Stimulated activated naive CD8-positive, alpha-beta T cell treated with anti-CD3 and anti-CD28 coated beads, Interleukin-15, Interleukin-2, amounts not matched to agents 100 ng/mL and 50 ng/mL, for 24 hours (primary cell): Measurements from ENCODE around the gene SLC13A3.
A peak's percentile ranks its signal among the peaks of the same experiment; 100 is the strongest.

Experiments used
- H3K27ac Mint-ChIP-seq: one replicate; pipeline ENCODE4 v1.8.0; 2021; ENCODE audit warnings: mild to moderate bottlenecking, mixed read lengths
- H3K27me3 Mint-ChIP-seq: one replicate; pipeline ENCODE4 v1.8.0; 2021; ENCODE audit warnings: mixed read lengths
- H3K36me3 Mint-ChIP-seq: one replicate; pipeline ENCODE4 v1.8.0; 2021; ENCODE audit warnings: low read depth, mixed read lengths
- H3K4me1 Mint-ChIP-seq: one replicate; pipeline ENCODE4 v1.8.0; 2021; ENCODE audit warnings: low read depth, mixed read lengths
- H3K4me3 Mint-ChIP-seq: one replicate; pipeline ENCODE4 v1.8.0; 2021; ENCODE audit warnings: mild to moderate bottlenecking, mixed read lengths
- H3K9me3 Mint-ChIP-seq: one replicate; pipeline ENCODE4 v1.8.0; 2021; ENCODE audit warnings: mixed read lengths

SLC13A3 gene

DNA sequence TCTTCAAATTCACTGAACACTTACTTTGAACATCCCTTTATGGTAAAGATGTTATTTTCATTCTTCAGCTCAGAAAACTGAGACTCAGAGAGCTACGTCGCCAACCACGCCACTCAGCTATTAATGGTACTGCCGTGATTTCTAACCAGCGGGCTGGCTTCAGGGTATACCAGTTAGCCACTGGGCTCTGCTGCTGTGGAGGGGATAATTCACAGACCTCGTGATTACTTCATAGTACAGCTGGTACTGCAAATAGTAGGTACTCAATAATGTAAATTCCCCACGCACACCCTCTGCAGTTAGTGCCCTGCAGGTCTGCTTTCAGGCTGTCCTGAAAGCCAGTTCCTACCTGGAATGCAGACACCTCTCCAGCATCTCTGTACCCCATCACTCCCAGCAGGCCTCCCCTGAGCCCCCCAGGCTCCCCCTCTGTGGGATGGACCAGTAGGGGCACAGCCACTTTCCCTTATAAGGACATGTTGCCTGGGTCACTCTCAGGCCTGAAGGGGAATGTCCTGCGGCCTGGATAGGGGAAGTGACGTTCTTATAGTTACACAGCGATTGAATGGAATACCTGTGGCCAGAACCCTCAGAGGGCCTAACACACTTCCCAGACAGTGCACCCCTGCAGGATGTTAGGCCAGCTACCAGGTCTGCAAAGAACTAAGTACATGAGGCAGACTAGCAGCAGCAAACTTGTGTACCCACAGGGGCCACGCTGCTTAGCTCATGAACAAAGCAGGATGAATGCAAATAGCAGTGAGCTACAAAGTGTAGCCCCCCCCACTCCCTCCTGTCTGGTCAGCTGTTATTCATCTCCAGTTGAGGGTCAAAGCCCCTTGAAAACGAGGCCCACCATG lies 99.5 kb downstream of the SLC13A3 start:
- peaks cover 25% of the 10 kb centered on the region for H3K4me1 Mint-ChIP-seq
- no peak overlapping the region for H3K4me3 Mint-ChIP-seq
- H3K36me3 Mint-ChIP-seq = no peaks in the 10 kb centered on the region
- H3K27ac Mint-ChIP-seq = no peak overlapping the region
- H3K9me3 Mint-ChIP-seq = no peaks in the 10 kb centered on the region
- H3K27me3 Mint-ChIP-seq = no peaks in the 10 kb centered on the region

DNA sequence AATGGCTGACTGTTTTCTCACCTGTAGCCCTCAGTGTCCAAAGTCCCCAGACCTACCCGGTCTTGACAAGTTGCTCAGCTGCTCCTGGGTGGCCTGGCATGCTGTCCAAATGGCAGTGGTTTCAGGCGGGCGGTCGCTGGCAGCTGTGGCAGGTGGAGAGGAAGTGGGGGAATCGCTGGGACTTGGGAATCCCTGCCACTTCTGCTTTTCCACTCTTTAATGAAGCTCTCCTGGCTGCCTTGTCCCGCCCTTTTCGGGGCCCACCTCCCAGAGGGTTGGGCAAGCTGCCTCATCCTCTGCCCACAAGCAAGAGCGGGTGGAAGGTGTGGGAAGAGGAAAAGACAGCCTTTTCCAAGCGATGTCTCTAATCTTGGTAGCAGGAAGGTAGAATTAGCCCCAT lies 100.8 kb downstream of the SLC13A3 start, which contains the start of gene OCSTAMP:
OCSTAMP (minus strand) TSS at position 194 of the 400 bp plus-strand sequence; CDS start at position 100, 94 bp downstream.
- H3K27me3 Mint-ChIP-seq = no peaks in the 10 kb centered on the region
- H3K4me1 Mint-ChIP-seq = peaks cover 17% of the 10 kb centered on the region
- no peak within 1 kb of the TSS for H3K4me3 Mint-ChIP-seq
- H3K36me3 Mint-ChIP-seq = no peaks in the 10 kb centered on the region
- no peaks in the 10 kb centered on the region for H3K9me3 Mint-ChIP-seq
- no peak within 1 kb of the TSS for H3K27ac Mint-ChIP-seq

DNA sequence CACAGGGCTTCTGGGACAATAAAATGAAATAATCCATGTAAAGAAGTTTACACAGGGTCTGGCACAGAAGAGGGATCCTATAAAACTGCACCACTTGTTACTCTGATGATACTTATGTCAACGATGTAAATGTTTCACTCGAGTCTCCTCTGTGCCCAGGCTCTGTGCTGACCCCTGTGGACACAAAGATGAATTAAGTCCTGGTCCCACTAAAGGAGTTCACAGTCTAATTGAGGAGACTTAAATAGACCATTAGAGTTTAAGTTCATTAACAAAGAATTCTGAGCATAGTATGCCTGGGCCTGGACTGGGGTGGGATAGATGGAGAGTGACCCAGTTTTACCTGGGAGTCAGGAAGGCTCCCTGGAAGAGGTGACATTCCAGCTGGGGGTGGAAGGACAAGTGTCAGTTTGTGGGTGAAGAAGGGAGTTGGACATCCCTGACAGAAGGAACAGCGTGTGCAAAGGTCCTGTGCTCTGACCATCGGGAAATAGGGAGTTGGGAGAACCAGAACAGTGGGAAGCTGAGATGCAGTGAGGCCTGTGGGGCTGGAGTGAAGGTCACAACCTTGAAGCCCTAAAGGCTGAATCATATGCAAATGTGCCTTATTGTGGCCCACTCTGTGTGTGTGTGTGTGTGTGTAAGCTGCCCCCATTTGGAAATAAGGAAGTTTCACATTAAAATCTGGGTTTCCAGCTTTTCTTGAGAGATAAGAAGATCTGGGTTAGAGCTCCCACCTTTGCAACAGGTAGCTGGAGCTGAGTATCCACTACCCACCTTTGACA lies 101.9 kb downstream of the SLC13A3 start:
- Mint-ChIP-seq H3K4me1 (peaks cover 6% of the 10 kb centered on the region), H3K27ac (no peak overlapping the region), H3K27me3 (no peaks in the 10 kb centered on the region), H3K9me3 (no peaks in the 10 kb centered on the region), H3K4me3 (no peak overlapping the region), H3K36me3 (no peaks in the 10 kb centered on the region)

DNA sequence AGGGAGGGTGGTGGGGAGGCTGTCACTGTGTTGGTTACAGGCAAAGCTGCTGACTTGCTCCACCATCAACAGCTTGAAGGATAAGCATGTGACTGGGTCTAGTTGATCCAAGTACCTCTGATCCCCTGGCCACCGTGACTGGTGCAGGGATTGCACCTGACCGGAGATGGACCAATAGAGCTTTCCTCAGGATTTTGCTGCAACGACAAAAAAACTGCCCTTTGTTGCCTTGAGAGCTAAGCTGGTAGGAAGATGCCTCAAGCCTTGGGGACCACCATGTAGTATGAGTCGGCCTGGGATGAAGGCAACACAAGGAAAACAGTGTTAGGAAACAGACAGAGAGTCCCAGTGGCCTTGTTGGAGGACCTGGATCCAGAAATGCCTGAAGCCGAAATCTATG lies 102.6 kb downstream of the SLC13A3 start:
- Mint-ChIP-seq H3K4me3 (no peak overlapping the region), H3K4me1 (peaks cover 5% of the 10 kb centered on the region), H3K27me3 (no peaks in the 10 kb centered on the region), H3K36me3 (no peaks in the 10 kb centered on the region), H3K9me3 (no peaks in the 10 kb centered on the region), H3K27ac (no peak overlapping the region)

DNA sequence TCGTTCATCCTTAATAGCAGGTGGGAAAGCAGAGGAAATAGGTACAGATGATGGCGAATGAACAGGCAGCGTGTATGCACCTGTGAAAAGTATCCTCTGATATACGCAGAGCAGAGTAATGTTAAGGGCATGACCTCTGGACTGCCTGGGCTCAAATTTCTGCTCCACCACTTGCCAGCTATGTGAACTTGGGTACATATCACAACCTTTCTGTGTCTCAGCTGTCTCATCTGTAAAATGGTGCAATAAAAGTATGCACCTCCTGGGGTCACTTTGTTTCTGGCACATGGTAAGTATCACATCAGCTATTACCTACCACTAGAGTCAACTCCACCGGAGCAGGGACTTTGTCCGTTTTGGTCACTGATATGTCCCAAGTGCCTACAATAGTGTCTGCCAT lies 103.3 kb downstream of the SLC13A3 start:
- Mint-ChIP-seq H3K9me3 (no peaks in the 10 kb centered on the region), H3K4me1 (peaks cover 6% of the 10 kb centered on the region), H3K36me3 (no peaks in the 10 kb centered on the region), H3K27me3 (peaks cover 3% of the 10 kb centered on the region), H3K4me3 (no peak overlapping the region), H3K27ac (no peak overlapping the region)

DNA sequence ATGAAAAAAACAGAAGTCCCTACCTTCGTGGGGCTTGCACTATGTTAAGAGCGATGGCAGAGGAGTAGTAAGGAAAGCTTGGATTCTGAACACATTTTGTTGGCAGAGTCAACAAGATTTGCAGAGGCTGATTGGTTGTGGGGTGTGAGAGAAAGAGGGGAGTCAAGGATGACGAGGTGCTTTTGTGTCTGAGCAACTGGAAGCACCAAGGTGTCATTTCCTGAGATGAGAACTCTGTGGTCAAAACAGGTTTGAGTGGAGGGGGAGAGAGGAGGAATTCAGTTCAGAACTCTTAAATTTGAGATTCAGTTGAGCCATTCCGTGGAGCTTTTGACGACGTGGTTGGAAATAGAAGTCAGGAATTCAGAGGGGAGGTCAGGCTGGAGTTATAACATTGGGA lies 104.3 kb downstream of the SLC13A3 start:
- H3K27me3 Mint-ChIP-seq = peaks cover 8% of the 10 kb centered on the region
- H3K27ac Mint-ChIP-seq = no peak overlapping the region
- H3K36me3 Mint-ChIP-seq = no peaks in the 10 kb centered on the region
- H3K4me3 Mint-ChIP-seq = no peak overlapping the region
- no peaks in the 10 kb centered on the region for H3K9me3 Mint-ChIP-seq
- peaks cover 6% of the 10 kb centered on the region for H3K4me1 Mint-ChIP-seq

DNA sequence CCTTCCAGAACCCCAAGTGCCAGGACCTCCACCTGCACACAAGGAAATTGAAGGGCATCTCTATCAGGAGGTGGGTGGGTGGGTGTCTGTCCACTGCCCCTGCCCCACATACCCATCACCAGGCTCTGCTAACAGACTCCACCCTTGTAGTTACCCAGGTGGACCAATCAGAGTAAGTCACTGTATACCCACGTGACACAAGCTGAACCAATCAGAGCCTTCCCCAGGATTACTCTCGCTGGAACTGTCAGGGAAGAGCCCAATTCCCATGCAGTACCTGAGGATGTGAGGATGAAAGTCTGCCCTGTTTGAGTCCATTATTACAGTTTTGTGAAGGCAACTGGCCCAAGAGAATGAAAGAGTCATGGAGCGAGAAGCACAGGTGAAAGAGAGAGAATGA lies 105.0 kb downstream of the SLC13A3 start:
- Mint-ChIP-seq H3K4me3 (no peak overlapping the region), H3K27me3 (peaks cover 8% of the 10 kb centered on the region), H3K36me3 (no peaks in the 10 kb centered on the region), H3K27ac (peak overlapping the region; percentile 21), H3K4me1 (peaks cover 6% of the 10 kb centered on the region), H3K9me3 (no peaks in the 10 kb centered on the region)

DNA sequence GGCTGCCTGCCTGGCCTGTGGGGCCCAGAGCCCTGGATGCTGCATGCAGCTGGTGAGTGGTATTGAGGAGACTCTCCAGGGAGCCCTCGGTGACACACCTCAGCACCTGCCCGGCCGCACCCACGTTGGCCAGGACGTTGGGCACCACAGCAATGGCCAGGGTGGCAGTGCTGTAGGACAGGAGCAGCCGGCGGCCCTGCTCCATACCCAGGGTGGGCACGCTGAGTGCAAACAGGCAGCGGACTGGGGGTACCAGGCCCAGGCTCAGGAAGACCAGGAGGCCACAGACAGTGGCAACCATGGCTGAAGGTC lies 105.5 kb downstream of the SLC13A3 start:
- H3K27ac Mint-ChIP-seq = peak overlapping the region; percentile 21
- H3K27me3 Mint-ChIP-seq = peaks cover 11% of the 10 kb centered on the region
- H3K4me1 Mint-ChIP-seq = peaks cover 6% of the 10 kb centered on the region
- H3K4me3 Mint-ChIP-seq = no peak overlapping the region
- H3K9me3 Mint-ChIP-seq = no peaks in the 10 kb centered on the region
- H3K36me3 Mint-ChIP-seq = no peaks in the 10 kb centered on the region

DNA sequence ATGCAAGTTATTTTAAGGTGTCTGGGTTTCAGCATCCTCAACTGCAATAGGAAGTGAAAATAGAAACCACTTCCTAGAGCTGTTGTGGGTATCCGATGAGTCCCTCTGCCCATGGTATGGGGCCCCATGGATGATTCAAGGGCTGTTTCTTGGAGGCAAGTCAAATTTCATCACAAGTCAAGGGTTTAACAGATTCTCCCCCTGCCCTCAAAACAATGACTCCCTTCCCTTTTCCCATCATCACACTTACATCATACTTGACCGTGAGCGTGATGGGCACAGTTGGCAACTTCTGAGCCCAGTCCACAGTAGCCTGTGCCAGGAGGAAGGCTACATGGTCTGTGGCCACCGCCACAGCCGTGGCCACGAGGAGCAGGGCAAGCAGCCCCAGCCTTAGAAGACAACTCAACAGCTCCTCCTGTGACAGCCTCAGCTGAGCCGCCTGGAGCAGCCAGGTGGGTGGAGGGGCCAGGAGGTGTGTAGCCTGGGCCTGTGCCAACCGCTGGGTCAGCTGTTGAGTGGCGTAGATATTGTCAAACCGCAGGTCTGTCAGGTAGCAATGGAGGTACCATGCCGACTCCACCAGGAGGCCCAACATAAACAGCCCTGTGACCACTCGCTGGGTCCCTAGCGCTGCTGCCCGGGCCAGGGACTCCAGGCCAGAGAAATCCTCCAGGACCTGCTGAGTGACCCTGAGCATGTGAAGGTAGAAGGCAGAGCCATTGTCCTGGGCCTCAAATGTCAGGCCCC lies 106.0 kb downstream of the SLC13A3 start:
- Mint-ChIP-seq H3K27me3 (peaks cover 14% of the 10 kb centered on the region), H3K4me1 (peaks cover 6% of the 10 kb centered on the region), H3K27ac (peak overlapping the region; percentile 82), H3K4me3 (peak overlapping the region; percentile 56), H3K9me3 (no peaks in the 10 kb centered on the region), H3K36me3 (no peaks in the 10 kb centered on the region)

DNA sequence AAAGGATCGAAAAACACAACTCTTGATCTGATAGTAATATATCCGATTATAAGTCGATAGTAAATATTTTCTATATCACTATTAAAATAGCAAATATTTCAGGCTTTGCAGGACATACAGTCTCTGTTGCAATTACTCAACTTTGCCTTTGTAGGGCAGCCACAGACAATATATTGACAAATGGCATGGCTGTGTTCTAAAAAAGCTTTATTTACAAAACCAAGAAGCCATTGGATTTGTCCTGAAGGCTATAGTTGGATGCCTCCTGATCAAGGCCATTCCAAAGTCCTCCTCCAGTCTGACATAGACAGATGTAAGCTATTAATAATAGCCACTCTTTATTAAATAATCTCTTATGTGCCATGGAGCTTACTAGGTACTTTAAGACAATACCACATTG lies 106.7 kb downstream of the SLC13A3 start:
- H3K27ac Mint-ChIP-seq = no peak overlapping the region
- H3K4me1 Mint-ChIP-seq = peaks cover 6% of the 10 kb centered on the region
- H3K4me3 Mint-ChIP-seq = no peak overlapping the region
- no peaks in the 10 kb centered on the region for H3K36me3 Mint-ChIP-seq
- no peaks in the 10 kb centered on the region for H3K9me3 Mint-ChIP-seq
- peaks cover 14% of the 10 kb centered on the region for H3K27me3 Mint-ChIP-seq

DNA sequence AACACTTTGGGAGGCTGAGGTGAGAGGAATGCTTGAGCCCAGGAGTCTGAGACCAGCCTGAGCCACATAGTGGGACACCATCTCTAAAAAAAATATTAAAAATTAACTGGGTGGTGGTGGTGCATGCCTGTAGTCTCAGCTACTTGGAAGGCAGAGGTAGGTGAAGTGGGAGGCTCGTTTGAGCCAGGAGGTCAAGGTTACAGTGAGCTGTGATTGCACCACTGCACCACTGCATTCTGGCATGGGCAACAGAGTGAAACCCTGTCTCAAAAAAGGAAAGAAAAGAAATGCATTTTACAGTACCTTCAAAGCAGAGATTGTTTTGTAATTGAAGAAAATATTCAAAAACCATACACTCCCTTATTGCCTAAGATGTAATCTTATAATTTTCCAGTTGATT lies 107.3 kb downstream of the SLC13A3 start:
- Mint-ChIP-seq H3K4me1 (peaks cover 6% of the 10 kb centered on the region), H3K27me3 (peaks cover 19% of the 10 kb centered on the region), H3K4me3 (no peak overlapping the region), H3K36me3 (no peaks in the 10 kb centered on the region), H3K9me3 (no peaks in the 10 kb centered on the region), H3K27ac (no peak overlapping the region)

DNA sequence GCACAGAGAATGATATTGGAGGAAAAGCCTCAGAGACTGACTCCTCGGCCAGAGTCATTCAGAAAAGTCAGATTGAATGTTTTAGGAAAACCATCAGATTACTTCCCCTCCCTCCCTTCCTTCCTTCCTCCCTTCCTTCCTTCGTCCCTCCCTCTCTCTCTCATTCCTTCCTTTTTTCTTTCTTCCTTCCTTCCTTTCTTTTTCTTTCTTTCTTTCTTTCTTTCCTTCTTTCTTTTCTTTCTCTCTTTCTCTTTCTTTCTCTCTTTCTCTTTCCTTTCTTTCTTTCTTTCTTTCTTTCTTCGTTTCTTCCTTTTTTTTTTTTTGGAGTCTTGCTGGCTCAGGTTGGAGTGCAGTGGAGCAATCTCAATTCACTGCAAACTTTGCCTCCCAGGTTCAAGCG lies 108.2 kb downstream of the SLC13A3 start:
- Mint-ChIP-seq H3K36me3 (no peaks in the 10 kb centered on the region), H3K4me1 (peaks cover 6% of the 10 kb centered on the region), H3K9me3 (no peaks in the 10 kb centered on the region), H3K27me3 (peaks cover 26% of the 10 kb centered on the region), H3K27ac (no peak overlapping the region), H3K4me3 (no peak overlapping the region)

DNA sequence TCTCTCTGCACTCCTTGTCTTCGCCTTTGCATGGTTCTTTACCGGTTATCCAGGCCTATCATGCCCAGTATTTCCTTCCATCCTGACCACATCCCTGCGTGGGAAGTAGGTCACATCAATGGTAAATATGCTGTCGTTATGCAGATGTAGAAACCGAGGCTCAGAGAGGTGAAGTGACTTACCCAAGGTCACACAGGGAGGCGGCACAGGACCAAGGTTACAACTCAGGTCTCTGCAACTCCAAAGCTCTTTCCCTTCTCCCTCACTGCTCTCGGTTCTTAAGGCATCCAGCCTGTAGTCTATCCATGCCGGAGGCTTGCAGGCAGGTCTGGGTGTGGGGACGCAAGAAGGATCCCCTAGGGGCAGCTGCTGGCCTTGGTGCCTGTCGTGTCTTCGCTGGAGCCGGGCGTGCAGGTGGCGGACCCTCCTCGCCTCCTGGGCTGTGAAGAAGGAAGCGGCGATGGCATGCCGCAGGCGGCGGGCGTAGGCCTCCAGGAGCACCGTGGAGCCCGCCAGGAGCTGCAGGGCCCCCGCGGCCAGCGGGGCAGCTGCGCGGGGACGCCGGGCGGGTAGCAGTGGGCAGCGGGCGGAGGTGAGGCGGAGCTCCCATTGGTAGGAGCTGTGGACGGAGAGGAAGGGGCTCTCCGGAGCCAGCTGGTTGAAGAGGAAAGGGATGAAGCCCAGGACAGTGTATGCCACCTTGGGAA lies 109.9 kb downstream of the SLC13A3 start:
- Mint-ChIP-seq H3K4me1 (peaks cover 6% of the 10 kb centered on the region), H3K27me3 (peaks cover 36% of the 10 kb centered on the region), H3K4me3 (no peak overlapping the region), H3K36me3 (no peaks in the 10 kb centered on the region), H3K9me3 (no peaks in the 10 kb centered on the region), H3K27ac (no peak overlapping the region)

DNA sequence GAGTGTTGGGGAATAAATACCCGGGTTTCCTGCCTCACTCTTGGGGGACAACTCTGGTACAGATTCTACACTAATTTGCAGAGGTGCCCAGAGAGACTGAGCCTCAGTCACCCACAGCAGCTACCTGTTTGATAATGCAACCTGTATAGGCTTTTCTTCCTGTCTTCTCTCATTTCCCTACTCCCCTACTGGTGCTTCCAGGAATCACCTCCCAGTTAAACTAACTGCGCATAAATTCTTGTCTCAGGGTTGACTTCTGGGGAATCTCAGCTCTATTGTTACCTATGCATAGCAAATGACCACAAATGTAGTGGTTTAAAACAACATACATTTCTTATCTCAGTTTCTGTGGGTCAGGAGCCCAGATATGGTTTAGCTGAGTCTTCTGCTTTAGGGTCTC lies 112.1 kb downstream of the SLC13A3 start:
- H3K4me1 Mint-ChIP-seq = peaks cover 5% of the 10 kb centered on the region
- no peaks in the 10 kb centered on the region for H3K36me3 Mint-ChIP-seq
- H3K9me3 Mint-ChIP-seq = no peaks in the 10 kb centered on the region
- no peak overlapping the region for H3K4me3 Mint-ChIP-seq
- peaks cover 42% of the 10 kb centered on the region for H3K27me3 Mint-ChIP-seq
- H3K27ac Mint-ChIP-seq = no peak overlapping the region
